SU-DHL-6 (cell line): ENCODE data around the gene ZBTB21.
"Not testable (repeated sequence)": the region's sequence is repeated elsewhere in the genome, so short reads cannot be mapped to it uniquely, and the experiment has no call there.

Source experiments
- H2AFZ ChIP-seq: fragments of 200-600 bp; sonication (generic); 2 replicates; pipeline ENCODE4 v1.6.1; 2014; ENCODE audit warnings: low read depth, mild to moderate bottlenecking, moderate library complexity, mixed read lengths, antibody characterized with exemption, low read length; ENCODE audit not compliant: severe bottlenecking
- H3F3A ChIP-seq: fragments of 200-600 bp; shearing (Covaris generic); 2 replicates; pipeline ENCODE4 v1.6.0; 2016; ENCODE audit warnings: antibody characterized with exemption, mild to moderate bottlenecking; ENCODE audit not compliant: insufficient read depth
- H3K27ac ChIP-seq: fragments of 200-600 bp; sonication (generic); 2 replicates; pipeline ENCODE4 v1.5.1; 2016; ENCODE audit warnings: low read depth, mild to moderate bottlenecking, low read length, moderate library complexity, mixed read lengths
- H3K27me3 ChIP-seq: fragments of 200-600 bp; sonication (generic), shearing (Covaris generic); 2 replicates; pipeline ENCODE4 v1.6.0; 2014; ENCODE audit warnings: mild to moderate bottlenecking, low read length
- H3K36me3 ChIP-seq: fragments of 200-600 bp; sonication (generic); 2 replicates; pipeline ENCODE4 v1.6.1; 2014; ENCODE audit warnings: mild to moderate bottlenecking, low read length, mixed read lengths
- H3K4me2 ChIP-seq: fragments of 300-600, 200-600 bp; shearing (Covaris generic), sonication (generic); 2 replicates; pipeline ENCODE4 v1.6.0; 2014; ENCODE audit warnings: low read length, low read depth, mild to moderate bottlenecking; ENCODE audit not compliant: poor library complexity, severe bottlenecking
- H3K4me3 ChIP-seq: fragments of 200-600 bp; sonication (generic); 2 replicates; pipeline ENCODE4 v1.5.1; 2014; ENCODE audit warnings: antibody characterized with exemption, low read length, mild to moderate bottlenecking, mixed read lengths; ENCODE audit not compliant: insufficient read depth, poor library complexity, severe bottlenecking
- H3K79me2 ChIP-seq: fragments of 200-600 bp; sonication (generic); 2 replicates; pipeline ENCODE4 v1.6.1; 2014; ENCODE audit warnings: mild to moderate bottlenecking, low read length, moderate library complexity; ENCODE audit not compliant: insufficient read depth
- H3K9ac ChIP-seq: fragments of 200-600 bp; sonication (generic); 2 replicates; pipeline ENCODE4 v1.7.0; 2014; ENCODE audit warnings: mild to moderate bottlenecking, low read length
- H3K9me2 ChIP-seq: fragments of 200-600 bp; sonication (generic); replicated peaks from 2 replicates; pipeline ENCODE4 v1.6.1; 2014; ENCODE audit warnings: low read length; ENCODE audit not compliant: insufficient read depth
- H3K9me3 ChIP-seq: fragments of 200-600 bp; sonication (generic); 2 replicates; pipeline ENCODE4 v1.6.1; 2014; ENCODE audit warnings: low read length, mixed read lengths; ENCODE audit not compliant: insufficient read depth
- H4K20me1 ChIP-seq: fragments of 200-600 bp; sonication (generic); 2 replicates; pipeline ENCODE4 v1.6.1; 2014; ENCODE audit warnings: low read depth, mild to moderate bottlenecking, antibody characterized with exemption, low read length, moderate library complexity, mixed read lengths
- EZH2phosphoT487 ChIP-seq: fragments of 200-600 bp; sonication (generic), shearing (Covaris generic); conservative IDR thresholded peaks from 2 replicates; pipeline ENCODE4 v1.6.1; 2018; ENCODE audit warnings: mild to moderate bottlenecking, antibody characterized with exemption, low read length, moderate library complexity, mixed read lengths
- TF ChIP-seq, protein P1 (sequence below): fragments of 200-600 bp; sonication (generic); IDR thresholded peaks from one replicate; pipeline ENCODE4 v1.5.1; 2017; ENCODE audit warnings: antibody characterized with exemption, mild to moderate bottlenecking, low read length, moderate library complexity; ENCODE audit not compliant: insufficient read depth, poor library complexity, severe bottlenecking

ZBTB21 gene

DNA sequence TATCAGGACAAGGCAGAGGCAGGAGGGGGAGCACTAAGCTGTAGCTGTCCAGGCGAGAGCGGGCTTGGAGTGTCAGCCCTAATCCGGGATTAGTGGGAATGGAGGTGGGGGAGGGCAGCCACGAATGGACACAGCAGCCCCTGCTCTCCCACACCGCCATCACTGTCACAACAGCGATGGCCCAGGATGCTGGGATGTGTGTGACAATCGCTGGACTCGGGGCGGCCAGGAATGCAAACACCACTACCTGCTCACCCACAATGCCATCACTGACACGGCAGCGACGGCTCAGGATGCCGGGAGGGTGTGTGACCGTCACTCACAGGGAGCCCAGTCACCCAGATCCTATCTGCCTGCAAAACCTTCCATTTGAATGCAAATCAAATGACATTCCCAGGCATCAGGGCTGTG, 59.2 kb downstream of the ZBTB21 start:
- TF ChIP-seq EZH2phosphoT487, result no peak
- TF ChIP-seq, protein P1, sequence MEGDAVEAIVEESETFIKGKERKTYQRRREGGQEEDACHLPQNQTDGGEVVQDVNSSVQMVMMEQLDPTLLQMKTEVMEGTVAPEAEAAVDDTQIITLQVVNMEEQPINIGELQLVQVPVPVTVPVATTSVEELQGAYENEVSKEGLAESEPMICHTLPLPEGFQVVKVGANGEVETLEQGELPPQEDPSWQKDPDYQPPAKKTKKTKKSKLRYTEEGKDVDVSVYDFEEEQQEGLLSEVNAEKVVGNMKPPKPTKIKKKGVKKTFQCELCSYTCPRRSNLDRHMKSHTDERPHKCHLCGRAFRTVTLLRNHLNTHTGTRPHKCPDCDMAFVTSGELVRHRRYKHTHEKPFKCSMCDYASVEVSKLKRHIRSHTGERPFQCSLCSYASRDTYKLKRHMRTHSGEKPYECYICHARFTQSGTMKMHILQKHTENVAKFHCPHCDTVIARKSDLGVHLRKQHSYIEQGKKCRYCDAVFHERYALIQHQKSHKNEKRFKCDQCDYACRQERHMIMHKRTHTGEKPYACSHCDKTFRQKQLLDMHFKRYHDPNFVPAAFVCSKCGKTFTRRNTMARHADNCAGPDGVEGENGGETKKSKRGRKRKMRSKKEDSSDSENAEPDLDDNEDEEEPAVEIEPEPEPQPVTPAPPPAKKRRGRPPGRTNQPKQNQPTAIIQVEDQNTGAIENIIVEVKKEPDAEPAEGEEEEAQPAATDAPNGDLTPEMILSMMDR, result no peak
- Histone ChIP-seq H3K9ac (no peak overlapping the region), H3K4me3 (no peak overlapping the region), H3K27ac (no peak overlapping the region), H3K9me3 (no peaks in the 10 kb centered on the region), H4K20me1 (no peaks in the 10 kb centered on the region), H2AFZ (no peak overlapping the region), H3K4me2 (no peak overlapping the region), H3K9me2 (no peaks in the 10 kb centered on the region), H3K27me3 (no peaks in the 10 kb centered on the region), H3K79me2 (no peaks in the 10 kb centered on the region), H3F3A (no peaks in the 10 kb centered on the region), H3K36me3 (no peaks in the 10 kb centered on the region)

DNA sequence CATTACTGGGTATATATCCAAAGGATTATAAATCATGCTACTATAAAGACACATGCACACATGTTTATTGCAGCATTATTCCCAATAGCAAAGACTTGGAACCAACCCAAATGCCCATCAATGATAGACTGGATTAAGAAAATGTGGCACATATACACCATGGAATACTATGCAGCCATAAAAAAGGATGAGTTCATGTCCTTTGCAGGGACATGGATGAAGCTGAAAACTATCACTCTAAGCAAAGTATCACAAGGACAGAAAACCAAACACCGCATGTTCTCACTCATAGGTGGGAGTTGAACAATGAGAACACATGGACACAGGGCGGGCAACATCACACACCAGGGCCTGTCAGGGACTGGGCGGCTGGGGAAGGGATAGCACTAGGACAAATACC, 60.5 kb downstream of the ZBTB21 start:
- not testable (repeated sequence) for H3K79me2 ChIP-seq

GRCh38 chr21:41948901-41949300, 61.3 kb downstream of the ZBTB21 start:
- Histone ChIP-seq H3K27me3 (no peaks in the 10 kb centered on the region), H4K20me1 (no peaks in the 10 kb centered on the region), H3K9me2 (no peaks in the 10 kb centered on the region), H3K4me2 (no peak overlapping the region), H2AFZ (no peak overlapping the region), H3K4me3 (no peak overlapping the region), H3K36me3 (no peaks in the 10 kb centered on the region), H3F3A (no peaks in the 10 kb centered on the region), H3K9ac (no peak overlapping the region), H3K9me3 (no peaks in the 10 kb centered on the region), H3K79me2 (no peaks in the 10 kb centered on the region), H3K27ac (no peak overlapping the region)
- TF ChIP-seq, protein P1, result no peak
- TF ChIP-seq EZH2phosphoT487, result no peak

More for the DNA sequence above, 60.5 kb downstream of the ZBTB21 start:
- not testable (repeated sequence) for H3K27me3 ChIP-seq, H3K27ac ChIP-seq, H3K36me3 ChIP-seq, H3K4me2 ChIP-seq, H3K4me3 ChIP-seq, H3K9me3 ChIP-seq, H3K9ac ChIP-seq, H2AFZ ChIP-seq, H3F3A ChIP-seq, H3K9me2 ChIP-seq, H4K20me1 ChIP-seq

GRCh38 chr21:41948078-41948895, 61.9 kb downstream of the ZBTB21 start:
- H3K9ac ChIP-seq, result no peak overlapping the region
- H3K79me2 ChIP-seq, result no peaks in the 10 kb centered on the region
- no peaks in the 10 kb centered on the region for H3K27me3 ChIP-seq
- TF ChIP-seq EZH2phosphoT487, result no peak
- TF ChIP-seq, protein P1, result no peak
- H3K27ac ChIP-seq, result no peak overlapping the region
- H3K36me3 ChIP-seq, result no peaks in the 10 kb centered on the region
- H3F3A ChIP-seq, result no peaks in the 10 kb centered on the region
- no peak overlapping the region for H3K4me2 ChIP-seq
- H4K20me1 ChIP-seq, result no peaks in the 10 kb centered on the region
- H2AFZ ChIP-seq, result no peak overlapping the region
- H3K4me3 ChIP-seq, result no peak overlapping the region
- H3K9me3 ChIP-seq, result no peaks in the 10 kb centered on the region
- H3K9me2 ChIP-seq, result no peaks in the 10 kb centered on the region
